HEK293 (cell line): ENCODE data around the gene CLIC3.

Experiments
- CTCF ChIA-PET: fragments of 350-600 bp; formaldehyde crosslinking; extraction: SDS; loops from one replicate; lab custom pipeline; 2021; ENCODE audit warnings: antibody characterized with exemption; lab: Yijun Ruan, JAX
- POLR2A ChIA-PET: fragments of 300-600 bp; formaldehyde crosslinking; extraction: SDS; loops from one replicate; lab custom pipeline; 2020; ENCODE audit warnings: antibody characterized with exemption, inconsistent platforms; lab: Yijun Ruan, JAX
- H3K27ac ChIP-seq: fragments of 200-500 bp; sonication (Bioruptor generic); 2 replicates; pipeline ENCODE4 v1.5.1; 2014; ENCODE audit warnings: low read depth, low read length, control low read depth, inconsistent platforms; ENCODE audit errors: extremely low read depth
- H3K36me3 ChIP-seq, 2 experiments: fragments of 200-500 bp in 1 of 2; sonication (Bioruptor generic) in 1 of 2; 1 replicate in 1 of 2; 2 replicates in 1 of 2; pipeline ENCODE4 v1.5.1; 2014 to 2017; ENCODE audit warnings: inconsistent platforms in 2 of 2, low read length in 2 of 2; ENCODE audit not compliant: control insufficient read depth in 2 of 2, insufficient read depth in 1 of 2
- H3K4me1 ChIP-seq: fragments of 200-500 bp; sonication (Bioruptor generic); 2 replicates; pipeline ENCODE4 v1.5.1; 2014; ENCODE audit warnings: mild to moderate bottlenecking, low read length, inconsistent platforms; ENCODE audit not compliant: control insufficient read depth, insufficient read depth
- H3K4me3 ChIP-seq: 2 replicates; pipeline ENCODE4 v1.5.1; 2011; ENCODE audit warnings: low read depth, mild to moderate bottlenecking, control low read depth, low read length, moderate library complexity
- H3K9me3 ChIP-seq: fragments of 200-500 bp; sonication (Bioruptor generic); 2 replicates; pipeline ENCODE4 v1.5.1; 2014; ENCODE audit warnings: low read depth, low read length, inconsistent platforms; ENCODE audit not compliant: control insufficient read depth, insufficient read depth
- AEBP2 ChIP-seq: fragments of 450-650 bp; formaldehyde crosslinking; IDR thresholded peaks from 2 replicates; pipeline ENCODE4 v1.5.1; 2016; ENCODE audit warnings: missing biosample characterization, missing genetic modification characterization, borderline replicate concordance
- BCL6B ChIP-seq: fragments of 450-650 bp; formaldehyde crosslinking; IDR thresholded peaks from 2 replicates; pipeline ENCODE4 v1.5.1; 2017; ENCODE audit warnings: missing biosample characterization, missing genetic modification characterization
- GFI1B ChIP-seq: fragments of 450-650 bp; formaldehyde crosslinking; IDR thresholded peaks from 2 replicates; pipeline ENCODE4 v1.5.1; 2016; ENCODE audit warnings: missing biosample characterization, missing genetic modification characterization
- GLI4 ChIP-seq: fragments of 450-650 bp; formaldehyde crosslinking; IDR thresholded peaks from 2 replicates; pipeline ENCODE4 v1.5.1; 2016; ENCODE audit warnings: missing biosample characterization, missing genetic modification characterization
- HOXC10 ChIP-seq: sonication (generic); formaldehyde crosslinking; IDR thresholded peaks from 2 replicates; pipeline ENCODE4 v1.8.1; 2023; ENCODE audit warnings: mild to moderate bottlenecking, missing genetic modification reagents
- PRDM2 ChIP-seq: fragments of 450-650 bp; formaldehyde crosslinking; IDR thresholded peaks from 2 replicates; pipeline ENCODE4 v1.5.1; 2016; ENCODE audit warnings: missing biosample characterization, missing genetic modification characterization, borderline replicate concordance
- PRDM6 ChIP-seq: fragments of 450-650 bp; formaldehyde crosslinking; IDR thresholded peaks from 2 replicates; pipeline ENCODE4 v1.5.1; 2017; ENCODE audit warnings: missing biosample characterization, missing genetic modification characterization
- WT1 ChIP-seq: fragments of 450-650 bp; formaldehyde crosslinking; IDR thresholded peaks from 2 replicates; pipeline ENCODE4 v1.5.1; 2016; ENCODE audit warnings: missing biosample characterization, missing genetic modification characterization
- ZNF2 ChIP-seq: fragments of 450-650 bp; formaldehyde crosslinking; IDR thresholded peaks from 2 replicates; pipeline ENCODE4 v1.5.1; 2016; ENCODE audit warnings: missing biosample characterization, missing genetic modification characterization
- ZNF202 ChIP-seq: fragments of 450-650 bp; formaldehyde crosslinking; IDR thresholded peaks from 2 replicates; pipeline ENCODE4 v1.5.1; 2016; ENCODE audit warnings: missing biosample characterization, missing genetic modification characterization, borderline replicate concordance
- ZNF223 ChIP-seq: fragments of 450-650 bp; formaldehyde crosslinking; IDR thresholded peaks from 2 replicates; pipeline ENCODE4 v1.5.1; 2016; ENCODE audit warnings: missing biosample characterization, missing genetic modification characterization
- ZNF26 ChIP-seq: fragments of 450-650 bp; formaldehyde crosslinking; IDR thresholded peaks from 2 replicates; pipeline ENCODE4 v1.5.1; 2016; ENCODE audit warnings: missing biosample characterization, missing genetic modification characterization
- ZNF423 ChIP-seq: fragments of 450-650 bp; formaldehyde crosslinking; IDR thresholded peaks from 2 replicates; pipeline ENCODE4 v1.5.1; 2016; ENCODE audit warnings: missing biosample characterization, missing genetic modification characterization
- ZNF426 ChIP-seq: fragments of 450-650 bp; formaldehyde crosslinking; IDR thresholded peaks from 2 replicates; pipeline ENCODE4 v1.5.1; 2017; ENCODE audit warnings: missing biosample characterization, missing genetic modification characterization, mild to moderate bottlenecking, inconsistent platforms, moderate library complexity
- ZNF529 ChIP-seq: fragments of 450-650 bp; formaldehyde crosslinking; IDR thresholded peaks from 2 replicates; pipeline ENCODE4 v1.5.1; 2017; ENCODE audit warnings: missing genetic modification characterization, missing biosample characterization; ENCODE audit not compliant: insufficient replicate concordance
- ZNF624 ChIP-seq: fragments of 450-650 bp; formaldehyde crosslinking; IDR thresholded peaks from 2 replicates; pipeline ENCODE4 v1.5.1; 2017; ENCODE audit warnings: missing biosample characterization, missing genetic modification characterization
- ZNF660 ChIP-seq: fragments of 450-650 bp; IDR thresholded peaks from 2 replicates; pipeline ENCODE4 v1.5.1; 2018; ENCODE audit warnings: missing biosample characterization, mild to moderate bottlenecking, missing genetic modification characterization
- TF ChIP-seq, protein P1 (sequence below): fragments of 450-650 bp; formaldehyde crosslinking; IDR thresholded peaks from 2 replicates; pipeline ENCODE4 v1.5.1; 2016; ENCODE audit warnings: missing biosample characterization, missing genetic modification characterization, borderline replicate concordance
- TF ChIP-seq, protein P2 (sequence below): fragments of 450-650 bp; formaldehyde crosslinking; IDR thresholded peaks from 2 replicates; pipeline ENCODE4 v1.5.1; 2016; ENCODE audit warnings: missing biosample characterization, missing genetic modification characterization

The CLIC3 gene

DNA sequence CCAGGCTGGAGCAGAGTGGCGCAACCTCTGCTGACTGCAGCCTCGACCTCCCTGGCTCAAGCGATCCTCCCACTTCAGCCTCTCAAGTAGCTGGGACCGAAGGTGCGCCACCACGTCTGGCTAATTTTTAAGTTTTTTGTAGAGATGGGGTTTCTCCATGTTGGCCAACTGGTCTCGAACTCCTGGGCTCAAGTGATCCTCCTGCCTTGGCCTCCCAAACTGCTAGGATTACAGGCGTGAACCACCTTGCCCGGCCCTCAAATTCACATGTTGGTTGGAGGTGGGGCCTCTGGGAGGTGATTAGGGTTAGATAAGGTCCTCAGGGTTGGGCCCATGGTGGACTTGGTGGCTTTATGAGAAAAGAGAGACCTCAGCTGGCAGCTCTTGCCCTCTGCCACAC is 34.2 kb downstream of the CLIC3 start:
- Histone ChIP-seq H3K4me3 (no peak overlapping the region), H3K36me3 (no peaks in the 10 kb centered on the region), H3K9me3 (no peaks in the 10 kb centered on the region), H3K4me1 (no peaks in the 10 kb centered on the region), H3K27ac (no peak overlapping the region)
- CTCF ChIA-PET: interaction anchor here (0.7 to 2.1 kb wide), 3 partner anchors 14 to 161 kb away, joined by 3 to 9 read pairs (median 4); no protein-coding TSS in a partner anchor
- POLR2A ChIA-PET: interaction anchor here (1.6 kb wide), 1 partner anchor 30 kb away, joined by 4 read pairs; the partner anchor contains the start of gene PAXX
- TF ChIP-seq ZNF26: no peak
- TF ChIP-seq ZNF2 (tag by site-specific recombination): no peak
- TF ChIP-seq, protein P1, sequence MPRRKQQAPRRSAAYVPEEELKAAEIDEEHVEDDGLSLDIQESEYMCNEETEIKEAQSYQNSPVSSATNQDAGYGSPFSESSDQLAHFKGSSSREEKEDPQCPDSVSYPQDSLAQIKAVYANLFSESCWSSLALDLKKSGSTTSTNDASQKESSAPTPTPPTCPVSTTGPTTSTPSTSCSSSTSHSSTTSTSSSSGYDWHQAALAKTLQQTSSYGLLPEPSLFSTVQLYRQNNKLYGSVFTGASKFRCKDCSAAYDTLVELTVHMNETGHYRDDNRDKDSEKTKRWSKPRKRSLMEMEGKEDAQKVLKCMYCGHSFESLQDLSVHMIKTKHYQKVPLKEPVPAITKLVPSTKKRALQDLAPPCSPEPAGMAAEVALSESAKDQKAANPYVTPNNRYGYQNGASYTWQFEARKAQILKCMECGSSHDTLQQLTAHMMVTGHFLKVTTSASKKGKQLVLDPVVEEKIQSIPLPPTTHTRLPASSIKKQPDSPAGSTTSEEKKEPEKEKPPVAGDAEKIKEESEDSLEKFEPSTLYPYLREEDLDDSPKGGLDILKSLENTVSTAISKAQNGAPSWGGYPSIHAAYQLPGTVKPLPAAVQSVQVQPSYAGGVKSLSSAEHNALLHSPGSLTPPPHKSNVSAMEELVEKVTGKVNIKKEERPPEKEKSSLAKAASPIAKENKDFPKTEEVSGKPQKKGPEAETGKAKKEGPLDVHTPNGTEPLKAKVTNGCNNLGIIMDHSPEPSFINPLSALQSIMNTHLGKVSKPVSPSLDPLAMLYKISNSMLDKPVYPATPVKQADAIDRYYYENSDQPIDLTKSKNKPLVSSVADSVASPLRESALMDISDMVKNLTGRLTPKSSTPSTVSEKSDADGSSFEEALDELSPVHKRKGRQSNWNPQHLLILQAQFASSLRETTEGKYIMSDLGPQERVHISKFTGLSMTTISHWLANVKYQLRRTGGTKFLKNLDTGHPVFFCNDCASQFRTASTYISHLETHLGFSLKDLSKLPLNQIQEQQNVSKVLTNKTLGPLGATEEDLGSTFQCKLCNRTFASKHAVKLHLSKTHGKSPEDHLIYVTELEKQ (tag by site-specific recombination): no peak
- TF ChIP-seq HOXC10 (CRISPR knock-in tag): no peak
- TF ChIP-seq ZNF223: no peak
- TF ChIP-seq PRDM6: no peak
- no peak for TF ChIP-seq ZNF529 (tag by site-specific recombination)
- TF ChIP-seq ZNF426 (tag by site-specific recombination): no peak
- TF ChIP-seq ZNF423 (tag by site-specific recombination): no peak
- TF ChIP-seq GLI4 (tag by site-specific recombination): no peak
- no peak for TF ChIP-seq BCL6B (tag by site-specific recombination)
- no peak for TF ChIP-seq ZNF624 (tag by site-specific recombination)
- TF ChIP-seq PRDM2: no peak
- TF ChIP-seq ZNF660 (tag by site-specific recombination): no peak
- TF ChIP-seq ZNF202 (tag by site-specific recombination): no peak
- no peak for TF ChIP-seq AEBP2 (tag by site-specific recombination)
- no peak for TF ChIP-seq WT1 (tag by site-specific recombination)
- TF ChIP-seq GFI1B (tag by site-specific recombination): no peak
- TF ChIP-seq, protein P2, sequence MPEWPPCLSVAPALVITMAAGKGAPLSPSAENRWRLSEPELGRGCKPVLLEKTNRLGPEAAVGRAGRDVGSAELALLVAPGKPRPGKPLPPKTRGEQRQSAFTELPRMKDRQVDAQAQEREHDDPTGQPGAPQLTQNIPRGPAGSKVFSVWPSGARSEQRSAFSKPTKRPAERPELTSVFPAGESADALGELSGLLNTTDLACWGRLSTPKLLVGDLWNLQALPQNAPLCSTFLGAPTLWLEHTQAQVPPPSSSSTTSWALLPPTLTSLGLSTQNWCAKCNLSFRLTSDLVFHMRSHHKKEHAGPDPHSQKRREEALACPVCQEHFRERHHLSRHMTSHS: no peak
